Keratinocyte (primary cell): Measurements from ENCODE around the gene EPYC. TPM values are rescaled to one million over a fixed set of nuclear protein-coding genes. Genes with fewer than 3 reads are reported as not detected.
"Not testable (repeated sequence)": the region's sequence is repeated elsewhere in the genome, so short reads cannot be mapped to it uniquely, and the experiment has no call there.

Experiments used
- DNase-seq: peaks from one replicate; pipeline ENCODE4 v3.0.0-alpha.2; 2011; ENCODE audit warnings: low read depth, missing footprints, low spot score
- FAIRE-seq: peaks from 2 replicates; lab custom pipeline; 2011; peaks lifted over from hg19 to GRCh38; lab: Jason Lieb, UNC
- H2AFZ ChIP-seq: 2 replicates; pipeline ENCODE4 v1.6.0; 2012; ENCODE audit warnings: low read length, control low read depth, inconsistent platforms; ENCODE audit not compliant: control insufficient read depth
- H3K27ac ChIP-seq: 2 replicates; pipeline ENCODE4 v1.5.1; 2011; ENCODE audit warnings: low read length; ENCODE audit not compliant: control insufficient read depth, insufficient read depth
- H3K27me3 ChIP-seq: 3 replicates; pipeline ENCODE4 v1.6.0; 2011; ENCODE audit warnings: low read length; ENCODE audit not compliant: control insufficient read depth, insufficient read depth; ENCODE audit errors: extremely low read depth
- H3K36me3 ChIP-seq, 2 experiments: 2 replicates in 1 of 2; 3 replicates in 1 of 2; pipeline ENCODE4 v1.5.1; 2011; ENCODE audit warnings: low read length in 2 of 2, mild to moderate bottlenecking in 1 of 2; ENCODE audit not compliant: control insufficient read depth in 2 of 2, insufficient read depth in 2 of 2; ENCODE audit errors: extremely low read depth in 1 of 2
- H3K4me1 ChIP-seq: 3 replicates; pipeline ENCODE4 v1.5.1; 2011; ENCODE audit warnings: low read length; ENCODE audit not compliant: control insufficient read depth, insufficient read depth; ENCODE audit errors: extremely low read depth
- H3K4me2 ChIP-seq: 3 replicates; pipeline ENCODE4 v1.6.0; 2011; ENCODE audit warnings: low read depth, low read length; ENCODE audit not compliant: control insufficient read depth, insufficient read depth; ENCODE audit errors: extremely low read depth
- H3K4me3 ChIP-seq, 3 experiments: fragments of 200-600 bp in 1 of 3; sonication (generic) in 1 of 3; 2 replicates in 2 of 3; 3 replicates in 1 of 3; pipeline ENCODE4 v1.5.1; 2011 to 2016; ENCODE audit warnings: low read length in 3 of 3, mild to moderate bottlenecking in 3 of 3, control low read depth in 2 of 3, inconsistent platforms in 1 of 3, low read depth in 1 of 3, mixed read lengths in 1 of 3, mixed run types in 1 of 3, moderate library complexity in 1 of 3; ENCODE audit not compliant: control insufficient read depth in 2 of 3, insufficient read depth in 2 of 3; ENCODE audit errors: extremely low read depth in 1 of 3
- H3K79me2 ChIP-seq: 2 replicates; pipeline ENCODE4 v1.6.0; 2012; ENCODE audit warnings: low read length; ENCODE audit not compliant: control insufficient read depth, insufficient read depth
- H3K9ac ChIP-seq: 3 replicates; pipeline ENCODE4 v1.6.0; 2011; ENCODE audit warnings: low read length; ENCODE audit not compliant: control insufficient read depth, insufficient read depth; ENCODE audit errors: extremely low read depth
- H3K9me1 ChIP-seq: 3 replicates; pipeline ENCODE4 v1.6.0; 2011; ENCODE audit warnings: low read length; ENCODE audit not compliant: control insufficient read depth, insufficient read depth; ENCODE audit errors: extremely low read depth
- H3K9me3 ChIP-seq: 2 replicates; pipeline ENCODE4 v1.5.1; 2012; ENCODE audit warnings: low read depth, low read length; ENCODE audit not compliant: control insufficient read depth
- H4K20me1 ChIP-seq: 3 replicates; pipeline ENCODE4 v1.6.0; 2011; ENCODE audit warnings: low read length; ENCODE audit not compliant: control insufficient read depth, insufficient read depth; ENCODE audit errors: extremely low read depth
- CTCF ChIP-seq, 3 experiments: IDR thresholded peaks in 1 of 3; conservative IDR thresholded peaks in 1 of 3; optimal IDR thresholded peaks in 1 of 3; 2 replicates in 2 of 3; 3 replicates in 1 of 3; pipeline versions ENCODE3 to v1.5.1; 2011; ENCODE audit warnings: low read length in 3 of 3, mild to moderate bottlenecking in 3 of 3, moderate library complexity in 2 of 3, control low read depth in 1 of 3, inconsistent platforms in 1 of 3; ENCODE audit not compliant: insufficient read depth in 2 of 3; ENCODE audit errors: extremely low read depth in 1 of 3
- EZH2 ChIP-seq: IDR thresholded peaks from one replicate; pipeline ENCODE4 v1.6.1; 2012; ENCODE audit warnings: inconsistent platforms, mild to moderate bottlenecking, low read length, moderate library complexity
- dilution Hi-C: fragments of 300-500 bp; cut with MboI; formaldehyde crosslinking; loops from one replicate; pipeline ENCODE4 v1.7.0; 2020; ENCODE audit warnings: low sequenced_read_pairs; ENCODE audit not compliant: extremely low pct_ligation_motif_present
- polyA plus RNA-seq, 5 experiments: library from polyadenylated mRNA; depleted of rRNA in 3 of 5; stranded (reverse) in 3 of 5; stranded (forward) in 1 of 5; unstranded in 1 of 5; fragments of >200 nt; gene quantifications; 1 replicate in 1 of 5; 2 replicates in 3 of 5; 3 replicates in 1 of 5; pipeline versions ENCODE4 v1.2.1 to v1.2.3, GENCODE V29; 2011 to 2012; ENCODE audit warnings: missing spikeins in 2 of 5, low read depth in 1 of 5, low replicate concordance in 1 of 5

Gene EPYC
- polyA plus RNA-seq, 1 donor (not counting 4 experiments of a cell fraction or from before 2014, with no cell fraction given): not detected

GRCh38 chr12:90987520-90987919 lies 17.3 kb downstream of the EPYC start:
- Histone ChIP-seq H3K79me2 (no peaks in the 10 kb centered on the region), H3K9me3 (peaks cover 2% of the 10 kb centered on the region), H4K20me1 (no peaks in the 10 kb centered on the region), H3K4me2 (no peak overlapping the region), H3K36me3 (no peaks in the 10 kb centered on the region), H2AFZ (no peak overlapping the region), H3K4me3 (no peak overlapping the region), H3K27me3 (no peaks in the 10 kb centered on the region), H3K9ac (no peak overlapping the region), H3K4me1 (no peaks in the 10 kb centered on the region), H3K27ac (no peak overlapping the region), H3K9me1 (no peaks in the 10 kb centered on the region)
- dilution Hi-C loops: loop anchor here (25.0 kb wide), 1 partner anchor 350 kb away; no protein-coding TSS in a partner anchor
- no peak for FAIRE-seq
- TF ChIP-seq EZH2 (no peak), CTCF (optimal IDR thresholded peaks at IDR 0.05 in 1 of 3, IDR thresholded peaks at IDR 0.05 in 1 of 3, conservative IDR thresholded peaks at IDR 0.05 in 1 of 3; ENCODE audit: extremely low read depth in 1 of 3, insufficient read depth in 2 of 3, low read length in 3 of 3) (no peak)
- no peak for DNase-seq

- Histone ChIP-seq H3K27ac (no peak overlapping the region), H3K9me1 (no peaks in the 10 kb centered on the region), H3K9ac (no peak overlapping the region), H3K36me3 (no peaks in the 10 kb centered on the region), H4K20me1 (no peaks in the 10 kb centered on the region), H3K27me3 (no peaks in the 10 kb centered on the region), H3K9me3 (peaks cover 2% of the 10 kb centered on the region), H3K4me3 (no peak overlapping the region), H2AFZ (no peak overlapping the region), H3K79me2 (no peaks in the 10 kb centered on the region), H3K4me1 (no peaks in the 10 kb centered on the region), H3K4me2 (no peak overlapping the region)
- no peak for TF ChIP-seq EZH2
- no peak for TF ChIP-seq CTCF (optimal IDR thresholded peaks at IDR 0.05 in 1 of 3, IDR thresholded peaks at IDR 0.05 in 1 of 3, conservative IDR thresholded peaks at IDR 0.05 in 1 of 3; ENCODE audit: extremely low read depth in 1 of 3, insufficient read depth in 2 of 3, low read length in 3 of 3)
- FAIRE-seq (no peak), DNase-seq (peak; percentile 11)
- dilution Hi-C loops: loop anchor here (25.0 kb wide), 1 partner anchor 350 kb away; no protein-coding TSS in a partner anchor
These were observed 17.7 kb downstream of the EPYC start for GRCh38 chr12:90987101-90987500.

GRCh38 chr12:90985331-90985730 lies 19.4 kb downstream of the EPYC start:
- H3K4me2 ChIP-seq, H3K36me3 ChIP-seq, H4K20me1 ChIP-seq, H3K4me1 ChIP-seq, H3K79me2 ChIP-seq, H3K9ac ChIP-seq, DNase-seq, H2AFZ ChIP-seq, H3K27ac ChIP-seq, H3K9me1 ChIP-seq, FAIRE-seq, H3K27me3 ChIP-seq, H3K4me3 ChIP-seq, H3K9me3 ChIP-seq: not testable (repeated sequence)
- dilution Hi-C loops: loop anchor here (25.0 kb wide), 1 partner anchor 352 kb away; no protein-coding TSS in a partner anchor
